Activated effector memory CD4-positive, alpha-beta T cell treated with anti-CD3 and anti-CD28 coated beads, Interleukin-2, amount 50 U/mL, for 16 hours (primary cell): ENCODE results near the gene PLS3.
"Not testable (repeated sequence)": the region's sequence is repeated elsewhere in the genome, so short reads cannot be mapped to it uniquely, and the experiment has no call there.

Experiments
- DNase-seq: peaks from one replicate; pipeline ENCODE4 v3.0.0-alpha.2; 2020

Gene PLS3, protein sequence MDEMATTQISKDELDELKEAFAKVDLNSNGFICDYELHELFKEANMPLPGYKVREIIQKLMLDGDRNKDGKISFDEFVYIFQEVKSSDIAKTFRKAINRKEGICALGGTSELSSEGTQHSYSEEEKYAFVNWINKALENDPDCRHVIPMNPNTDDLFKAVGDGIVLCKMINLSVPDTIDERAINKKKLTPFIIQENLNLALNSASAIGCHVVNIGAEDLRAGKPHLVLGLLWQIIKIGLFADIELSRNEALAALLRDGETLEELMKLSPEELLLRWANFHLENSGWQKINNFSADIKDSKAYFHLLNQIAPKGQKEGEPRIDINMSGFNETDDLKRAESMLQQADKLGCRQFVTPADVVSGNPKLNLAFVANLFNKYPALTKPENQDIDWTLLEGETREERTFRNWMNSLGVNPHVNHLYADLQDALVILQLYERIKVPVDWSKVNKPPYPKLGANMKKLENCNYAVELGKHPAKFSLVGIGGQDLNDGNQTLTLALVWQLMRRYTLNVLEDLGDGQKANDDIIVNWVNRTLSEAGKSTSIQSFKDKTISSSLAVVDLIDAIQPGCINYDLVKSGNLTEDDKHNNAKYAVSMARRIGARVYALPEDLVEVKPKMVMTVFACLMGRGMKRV

DNA sequence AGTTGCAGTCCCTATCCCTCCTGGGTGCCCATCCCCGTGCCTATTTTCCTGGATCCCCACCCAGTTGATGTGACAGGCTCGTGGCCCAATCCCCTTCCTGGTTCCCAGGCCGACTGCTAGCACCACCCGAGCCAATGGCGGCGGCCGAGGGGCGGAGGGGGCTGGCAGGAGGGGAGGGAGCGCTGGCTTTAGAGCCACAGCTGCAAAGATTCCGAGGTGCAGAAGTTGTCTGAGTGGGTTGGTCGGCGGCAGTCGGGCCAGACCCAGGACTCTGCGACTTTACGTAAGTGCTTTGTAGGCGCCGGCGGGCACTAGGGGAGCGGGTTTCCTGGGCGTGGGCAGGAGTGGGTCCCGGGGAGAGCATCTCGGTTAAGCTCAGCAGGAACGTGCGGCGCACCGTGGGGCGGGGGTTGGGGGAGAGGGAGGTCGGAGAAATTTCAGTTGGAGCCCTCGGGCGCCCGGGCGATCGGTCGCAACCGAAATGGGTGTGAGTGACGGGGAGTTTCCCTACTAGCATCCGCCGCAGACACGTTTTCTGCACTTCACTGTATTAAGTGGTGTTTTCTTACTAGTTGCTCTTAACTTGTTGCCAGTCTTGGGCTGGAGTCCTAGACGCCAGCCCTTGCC is at the start of gene PLS3:
TSS of gene PLS3 (plus strand) at position 197 of the 627 bp plus-strand sequence. CDS start 49,077 bp downstream, outside the sequence.
- no peak for DNase-seq

DNA sequence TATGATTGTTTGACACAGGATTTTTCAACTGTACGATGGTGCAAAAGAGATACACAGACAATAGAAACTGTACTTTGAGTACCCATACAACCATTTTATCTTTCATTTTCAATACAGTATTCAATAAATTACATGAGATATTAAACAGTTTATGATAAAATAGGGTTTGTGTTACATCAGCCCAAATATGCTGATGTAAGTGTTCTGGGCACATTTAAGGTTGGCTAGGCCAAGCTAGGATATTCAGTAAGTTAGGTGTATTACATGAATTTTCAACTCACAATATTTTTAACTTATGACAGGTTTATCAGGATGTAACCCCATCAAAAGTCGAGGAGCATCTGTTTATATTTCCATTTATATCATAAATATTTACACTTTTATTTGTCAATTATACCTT is 42.9 kb upstream of the PLS3 start:
- no peak for DNase-seq

DNA sequence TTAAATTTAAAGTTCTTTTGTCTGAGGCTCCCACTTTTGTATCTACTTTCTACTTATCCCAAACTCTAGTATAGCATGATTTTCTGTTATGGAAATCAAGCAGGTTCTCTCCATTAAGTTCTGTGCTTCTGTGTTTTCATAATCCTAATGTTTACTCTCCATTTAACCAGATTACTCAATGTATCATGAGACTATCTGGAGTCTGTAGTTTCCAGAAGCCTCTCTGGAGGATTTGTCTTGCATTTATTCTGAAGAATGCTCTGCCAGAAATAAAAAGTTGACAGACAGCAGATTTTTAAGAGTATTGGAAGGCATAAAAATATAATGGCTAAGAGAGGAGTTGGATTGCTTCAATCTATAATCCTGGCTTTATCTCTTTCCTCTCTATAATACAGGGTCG is 39.2 kb upstream of the PLS3 start:
- no peak for DNase-seq

DNA sequence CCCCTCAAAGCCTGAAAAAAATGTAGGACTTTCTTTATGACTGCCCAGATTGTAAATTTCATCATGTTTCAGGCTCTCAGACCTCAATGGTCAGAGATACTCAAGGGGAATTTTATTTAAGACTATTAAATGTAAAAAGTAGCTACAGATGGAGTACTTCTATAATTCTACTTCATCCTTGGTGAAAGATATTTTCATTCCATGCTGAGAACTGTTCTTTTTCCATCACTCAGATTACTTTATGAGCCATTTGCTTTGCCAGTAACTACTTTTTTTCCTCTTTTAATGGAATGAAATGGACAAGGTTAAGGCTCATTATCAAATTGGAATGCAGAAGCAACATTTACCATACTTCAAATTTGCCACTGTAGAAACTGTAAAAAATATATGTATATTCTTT is 38.0 kb upstream of the PLS3 start:
- DNase-seq: no peak

DNA sequence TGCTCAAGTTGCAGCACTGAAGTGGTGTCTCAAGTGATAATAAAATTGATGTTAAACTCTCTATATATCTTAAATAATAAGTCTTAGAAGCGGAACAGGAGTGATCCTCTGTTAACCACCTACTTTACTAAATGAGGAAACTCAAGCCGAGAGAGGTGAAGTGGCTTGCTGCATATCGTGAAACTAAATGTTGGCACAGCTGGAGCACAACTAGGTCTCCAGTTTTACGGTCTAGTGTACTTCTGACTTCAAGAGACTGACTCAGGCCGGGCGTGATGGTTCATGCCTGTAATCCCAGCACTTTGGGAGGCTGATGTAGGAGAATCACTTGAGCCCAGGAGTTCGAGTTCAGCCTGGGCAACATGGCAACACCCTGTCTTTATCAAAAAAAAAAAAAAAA is 35.5 kb upstream of the PLS3 start:
- DNase-seq: no peak

DNA sequence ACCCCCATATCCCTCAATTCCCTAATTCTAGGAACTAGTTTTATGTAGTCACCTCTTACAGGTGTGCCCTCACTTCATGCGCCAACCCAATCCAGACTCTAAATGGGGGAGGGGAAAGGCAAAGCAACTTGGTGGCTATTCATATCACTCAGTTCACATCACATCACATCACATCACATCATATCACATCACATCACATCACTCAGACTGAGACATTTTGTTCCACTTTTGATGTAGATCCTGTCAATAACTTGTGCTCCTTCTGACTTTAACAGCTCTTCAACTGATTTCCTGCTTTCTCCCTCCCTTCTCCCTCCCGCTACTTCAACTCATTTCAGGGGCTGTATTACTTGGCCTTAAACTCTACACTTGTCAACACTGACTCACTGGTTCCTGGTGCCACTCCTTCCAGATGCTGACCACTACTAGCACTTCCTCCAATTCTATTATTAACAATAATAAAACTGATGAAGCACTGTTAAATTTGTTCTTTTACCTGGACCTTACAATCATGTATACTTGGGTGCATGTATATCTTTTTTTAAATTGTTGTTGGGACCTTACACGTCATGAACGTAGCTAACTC is 29.1 kb upstream of the PLS3 start:
- DNase-seq: no peak

DNA sequence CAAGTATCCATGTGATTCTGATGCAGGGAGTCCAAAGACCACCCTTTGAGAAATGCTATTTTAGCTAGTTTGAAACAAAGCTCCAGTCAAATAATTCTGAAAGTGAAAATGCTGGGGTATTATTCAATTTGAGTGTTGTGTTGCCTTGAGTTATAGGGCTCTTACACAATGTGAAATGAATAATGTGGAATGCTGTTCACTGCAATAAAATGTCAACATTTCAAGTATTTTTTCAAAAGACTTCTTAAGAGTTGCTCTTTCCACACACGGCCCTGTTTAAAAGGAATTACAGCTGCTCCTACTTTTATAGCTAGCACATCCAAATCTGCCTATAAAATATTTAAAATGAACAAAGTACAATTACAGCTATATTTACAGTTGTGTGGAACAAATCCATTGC is 27.5 kb upstream of the PLS3 start:
- no peak for DNase-seq

DNA sequence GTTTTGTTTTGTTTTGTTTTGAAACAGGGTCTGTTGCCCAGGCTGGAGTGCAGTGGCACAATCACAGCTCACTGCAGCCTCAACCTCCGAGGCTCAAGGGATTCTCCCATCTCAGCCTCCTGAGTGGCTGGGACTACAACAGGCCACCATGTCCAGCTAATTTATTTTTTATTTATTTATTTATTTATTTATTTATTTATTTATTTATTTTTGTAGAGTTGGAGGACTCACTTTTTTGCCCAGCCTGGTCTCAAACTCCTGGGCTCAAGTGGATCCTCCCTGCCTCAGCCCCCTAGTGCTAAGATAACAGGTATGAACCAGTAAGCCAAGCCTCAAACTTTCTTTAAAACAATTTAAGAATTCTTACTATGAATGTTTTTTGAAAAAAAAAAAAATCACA is 26.6 kb upstream of the PLS3 start:
- no peak for DNase-seq

DNA sequence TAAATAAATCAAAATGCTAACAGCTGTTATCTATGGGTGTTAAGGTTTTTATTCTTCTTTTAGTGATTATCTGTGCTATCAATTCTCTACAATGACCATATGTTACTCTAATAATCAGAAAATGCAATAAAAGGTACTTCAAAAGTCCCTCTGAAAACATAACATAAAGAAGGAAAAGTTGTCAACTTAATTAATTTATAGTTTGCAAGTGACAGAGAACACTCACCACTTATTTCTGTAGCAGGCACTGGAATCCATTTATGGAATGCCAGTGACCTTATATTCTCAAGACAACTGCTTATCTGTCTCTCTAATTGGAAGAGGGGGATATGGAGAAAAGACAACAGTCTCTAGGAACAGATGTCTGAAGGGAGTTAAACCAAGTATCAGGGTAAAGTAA is 25.6 kb upstream of the PLS3 start:
- DNase-seq: no peak

DNA sequence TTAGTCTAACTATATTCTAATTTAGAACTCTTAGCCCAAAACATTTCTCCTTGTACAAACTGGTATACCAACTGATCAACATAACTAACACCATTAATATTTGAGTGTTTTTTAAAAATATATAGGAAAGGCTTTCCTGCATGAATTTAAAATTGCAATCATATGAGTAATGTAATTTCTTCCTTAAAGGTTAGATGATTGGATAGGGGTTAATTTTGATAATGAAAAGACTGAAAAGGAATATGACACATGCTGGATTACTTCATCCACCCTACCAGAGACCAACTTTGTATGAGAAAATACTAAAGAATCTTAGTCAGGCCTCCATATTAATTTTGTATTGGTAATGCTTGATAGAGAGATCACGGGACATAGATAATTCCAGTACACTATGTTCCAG is 25.1 kb upstream of the PLS3 start:
- no peak for DNase-seq

DNA sequence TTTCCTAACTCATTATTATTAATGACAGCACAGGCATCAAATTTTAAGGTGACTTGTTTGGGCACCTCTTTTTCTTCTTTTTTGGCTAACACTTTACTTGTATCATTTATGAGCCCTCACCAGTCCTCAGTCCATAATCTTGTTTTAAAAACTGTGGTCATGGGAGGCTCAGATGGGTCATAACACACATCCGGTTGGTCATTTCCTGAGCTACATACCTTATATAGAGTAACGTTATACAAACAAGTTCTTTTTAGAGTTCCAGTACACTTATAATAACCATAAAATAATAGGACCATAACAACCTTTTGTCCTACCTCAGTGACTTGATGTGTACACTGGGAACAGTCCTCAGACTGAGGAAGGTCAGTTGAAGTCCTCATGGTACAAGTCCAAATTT is 21.1 kb upstream of the PLS3 start:
- no peak for DNase-seq

DNA sequence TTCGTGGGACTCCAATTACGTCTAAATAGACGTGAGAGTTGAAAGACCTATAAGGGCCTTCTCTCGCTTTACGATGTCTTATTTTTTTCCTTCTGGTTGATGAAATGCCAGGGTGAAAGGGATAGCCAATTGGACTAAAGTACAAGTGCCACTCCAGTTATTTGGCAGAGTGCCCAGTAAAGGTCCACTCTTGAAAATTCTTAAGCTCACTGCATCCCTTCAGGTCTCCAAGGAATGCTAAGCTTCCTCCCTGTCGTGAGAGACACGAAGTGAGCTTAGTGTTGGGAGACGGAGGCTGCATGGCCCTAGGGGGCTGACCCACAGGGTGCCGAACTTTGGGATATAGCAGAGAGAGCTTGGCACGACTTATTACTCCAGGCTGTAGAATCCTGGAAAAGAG is 19.9 kb upstream of the PLS3 start:
- DNase-seq: not testable (repeated sequence)

DNA sequence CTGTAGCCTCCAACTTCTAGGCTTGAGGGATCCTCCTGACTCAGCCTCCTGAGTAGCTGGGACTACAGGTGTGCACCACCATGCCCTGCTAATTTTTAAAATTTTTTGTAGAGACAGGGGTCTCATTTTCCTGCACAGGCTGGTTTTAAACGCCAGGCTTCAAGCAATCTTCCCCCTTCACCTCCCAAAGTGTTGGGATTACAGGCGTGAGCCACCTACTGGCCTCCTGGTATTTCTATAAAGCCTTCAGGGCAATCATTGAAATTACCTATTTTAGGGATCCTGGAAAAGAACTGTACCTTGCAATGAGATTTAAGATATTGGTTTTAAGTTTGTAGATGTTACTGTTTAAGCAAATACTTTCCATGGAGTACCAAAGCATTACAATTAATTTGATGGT is 13.5 kb upstream of the PLS3 start:
- no peak for DNase-seq

DNA sequence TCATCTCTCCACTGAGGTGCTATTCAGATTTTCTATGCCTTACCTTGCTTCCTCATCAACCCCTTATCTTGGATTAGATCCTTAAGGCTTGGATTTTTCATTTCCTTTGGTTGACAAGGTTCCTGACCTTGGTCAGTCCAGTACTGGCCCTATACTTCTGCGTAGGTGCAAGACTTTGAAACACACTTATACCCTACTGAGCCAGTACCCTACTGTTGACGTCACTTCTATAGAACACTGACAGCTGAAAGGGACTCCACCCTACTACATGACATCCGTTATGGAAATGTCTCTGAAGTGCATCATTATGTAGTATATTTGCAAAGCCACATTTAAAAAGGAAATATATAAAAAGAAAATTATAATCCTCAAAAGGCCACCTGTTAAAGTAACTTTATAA is 12.0 kb upstream of the PLS3 start:
- DNase-seq: no peak

DNA sequence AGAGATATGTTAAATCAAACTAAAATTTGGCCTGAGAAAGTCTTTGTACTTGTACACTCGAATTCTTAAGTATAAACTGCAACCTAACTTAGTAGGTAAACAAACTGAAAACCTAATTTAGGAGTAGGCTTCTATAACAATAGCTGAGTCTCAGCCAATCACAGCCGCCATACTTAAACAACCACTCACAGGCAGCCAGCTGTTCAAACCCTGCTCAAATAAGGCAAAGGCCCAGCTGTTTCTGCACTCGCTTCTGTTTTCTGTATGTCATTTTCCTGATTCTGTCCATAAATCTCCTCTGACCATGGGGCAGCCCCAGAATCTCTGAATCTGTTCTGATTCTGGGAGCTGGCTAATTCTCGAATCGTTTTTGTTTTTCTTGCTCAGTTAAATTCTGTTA is 7.8 kb upstream of the PLS3 start:
- no peak for DNase-seq

DNA sequence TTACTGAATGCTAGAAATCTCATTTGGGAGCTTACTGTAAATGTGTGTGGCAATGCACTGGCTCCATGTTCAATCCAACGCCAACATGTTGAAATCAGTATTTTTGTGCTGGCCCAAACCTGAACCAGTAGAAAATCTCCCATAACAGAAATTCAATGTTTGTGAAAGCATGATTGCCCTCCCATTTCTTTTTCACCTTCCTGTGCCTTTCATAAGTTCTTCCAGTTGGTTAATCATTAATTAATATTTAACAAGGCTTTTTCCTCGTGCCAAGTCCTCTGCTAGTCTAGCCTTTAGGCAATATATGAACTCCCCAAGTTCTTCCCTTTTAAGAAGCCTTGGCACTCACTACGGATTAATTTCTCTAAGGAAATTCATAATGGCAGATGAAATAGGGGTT is 1.3 kb upstream of the PLS3 start:
- DNase-seq: no peak

DNA sequence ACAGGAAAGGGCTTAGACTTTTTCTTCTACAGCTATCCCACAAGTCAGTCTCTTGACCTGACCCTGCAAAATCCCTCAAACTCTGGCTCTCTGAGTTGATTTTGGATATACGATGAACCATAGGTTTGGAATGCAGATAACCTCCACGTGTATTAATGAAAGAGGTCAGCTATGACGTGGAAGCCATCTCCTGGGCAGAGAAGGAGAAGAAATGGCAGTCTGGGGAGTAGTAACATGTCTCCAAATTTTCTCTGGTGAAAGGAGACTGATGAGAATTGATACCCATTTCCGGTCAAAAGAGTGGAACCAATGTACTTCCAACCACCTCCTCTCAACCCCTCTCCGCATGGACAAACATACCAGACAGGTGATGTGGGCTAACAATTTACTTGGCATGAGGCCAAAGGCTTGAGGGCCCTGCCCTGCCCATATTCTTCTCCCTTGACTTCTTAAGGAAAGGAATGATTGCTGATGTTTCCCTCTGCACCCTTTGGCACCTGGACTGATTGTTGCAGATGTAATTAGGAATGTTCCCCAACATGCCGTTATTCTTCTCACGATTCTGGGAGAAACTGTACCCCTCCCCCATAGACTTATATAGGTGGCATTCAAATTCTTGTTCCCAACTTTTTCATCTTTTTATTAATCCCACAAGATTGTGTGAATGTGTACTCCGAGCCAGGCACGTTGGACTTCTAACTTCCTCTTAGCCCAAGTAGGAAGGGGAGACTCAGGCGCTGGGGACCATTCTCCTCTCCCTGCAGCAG is 580 bp upstream of the PLS3 start:
- DNase-seq: no peak

DNA sequence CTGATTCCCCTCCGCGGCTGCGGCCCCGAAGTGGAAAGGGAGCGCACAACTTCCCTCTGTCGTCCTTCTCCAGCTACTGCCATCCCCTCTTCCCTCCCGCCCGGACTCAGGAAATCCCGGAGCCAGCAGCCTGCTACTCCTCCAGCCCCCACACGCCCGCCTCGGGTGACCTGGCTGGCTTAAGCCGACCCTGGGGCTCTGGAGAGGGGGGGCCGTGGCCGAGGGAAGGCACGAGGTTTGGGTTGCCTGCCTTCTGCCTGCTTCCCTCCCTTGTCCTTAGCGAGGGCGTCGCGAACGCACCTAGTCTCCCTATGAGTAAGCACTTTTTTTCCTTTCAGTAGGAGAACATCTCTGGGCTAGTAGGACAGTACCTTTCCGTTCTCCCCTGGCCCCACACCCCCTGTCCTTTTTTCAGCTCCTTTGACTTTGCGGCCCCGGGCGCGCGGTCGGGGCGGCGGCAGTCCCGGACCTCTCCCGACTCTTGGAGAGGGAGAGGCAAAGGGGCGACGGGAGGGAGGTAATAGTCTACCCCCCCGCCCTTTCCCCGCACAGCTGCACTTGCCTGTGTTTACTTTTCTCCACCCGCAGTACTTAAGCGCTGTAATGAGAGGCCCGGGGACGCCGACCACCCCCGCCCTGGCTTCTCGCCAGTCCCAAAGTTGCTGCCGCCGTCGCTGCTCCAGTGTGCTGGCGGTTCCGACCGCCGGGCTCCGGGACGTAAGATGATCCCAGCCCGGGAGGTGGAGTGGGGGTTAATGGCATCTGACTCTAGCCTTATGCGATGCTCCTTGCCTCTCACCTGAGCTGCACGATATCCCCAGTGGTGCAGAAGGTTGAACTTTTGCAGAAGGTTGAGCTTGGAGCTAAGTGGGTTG is 868 bp downstream of the PLS3 start:
- peak; percentile 54 for DNase-seq

DNA sequence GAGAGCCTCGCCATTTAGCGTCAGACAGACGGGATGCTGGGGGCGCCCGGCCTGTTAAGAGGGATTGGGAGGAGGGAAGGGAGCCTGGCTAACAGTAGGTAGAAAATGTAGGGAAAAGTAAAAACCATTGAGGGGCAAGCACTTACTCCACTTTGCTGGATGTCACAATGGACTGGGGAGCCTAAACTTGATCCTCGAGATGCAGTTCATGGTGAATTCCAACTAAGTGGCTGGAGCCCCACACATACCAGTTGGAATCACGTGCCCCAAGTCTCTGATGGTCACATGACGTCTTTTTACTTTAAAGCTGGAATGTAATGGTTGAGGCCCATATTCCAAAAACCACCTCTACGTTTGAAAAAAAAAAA is 1.5 kb downstream of the PLS3 start:
- DNase-seq: no peak

DNA sequence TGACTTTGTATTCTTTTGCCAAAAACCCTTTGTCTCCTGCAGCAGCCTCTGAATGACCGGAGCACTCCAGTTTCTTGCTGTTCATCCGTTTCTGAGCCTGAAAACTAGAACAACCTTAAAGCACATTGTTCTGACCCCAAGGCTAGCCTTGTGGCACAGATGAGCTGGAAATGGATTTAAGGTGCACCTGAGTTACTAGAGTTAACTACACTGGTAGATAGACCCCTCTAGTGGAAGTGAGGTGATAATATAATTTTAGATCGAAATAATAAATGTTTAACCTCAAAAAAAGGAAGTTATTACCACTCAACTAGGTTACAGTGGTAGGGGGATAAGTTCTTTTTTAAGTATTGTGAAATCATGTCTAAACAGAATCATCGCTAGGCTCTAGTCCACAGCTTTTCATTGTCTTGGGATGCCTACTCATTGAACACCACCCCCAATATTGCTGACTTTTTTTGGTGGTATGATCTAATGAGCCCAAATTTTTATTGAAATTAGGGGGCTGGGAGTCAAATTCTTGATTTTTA is 2.7 kb downstream of the PLS3 start:
- DNase-seq: no peak

DNA sequence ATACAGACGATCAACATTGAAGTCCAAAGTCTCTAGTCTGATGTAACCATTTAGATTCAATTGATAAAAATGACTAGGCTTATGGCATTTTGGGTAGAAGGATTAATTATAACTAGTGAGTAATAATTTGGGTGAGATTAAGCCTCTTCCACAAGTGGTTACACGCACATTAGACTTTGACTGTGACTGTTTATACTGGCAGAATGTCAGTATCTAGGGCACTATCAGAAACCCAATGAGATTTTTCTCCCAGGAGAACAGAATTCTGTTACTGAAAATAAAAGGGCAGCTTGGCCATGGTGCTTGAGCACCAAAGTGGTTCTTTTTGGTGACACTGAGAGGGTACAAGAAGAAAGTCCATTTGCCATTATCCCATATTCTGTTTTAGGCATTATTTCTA is 3.3 kb downstream of the PLS3 start:
- DNase-seq: no peak

DNA sequence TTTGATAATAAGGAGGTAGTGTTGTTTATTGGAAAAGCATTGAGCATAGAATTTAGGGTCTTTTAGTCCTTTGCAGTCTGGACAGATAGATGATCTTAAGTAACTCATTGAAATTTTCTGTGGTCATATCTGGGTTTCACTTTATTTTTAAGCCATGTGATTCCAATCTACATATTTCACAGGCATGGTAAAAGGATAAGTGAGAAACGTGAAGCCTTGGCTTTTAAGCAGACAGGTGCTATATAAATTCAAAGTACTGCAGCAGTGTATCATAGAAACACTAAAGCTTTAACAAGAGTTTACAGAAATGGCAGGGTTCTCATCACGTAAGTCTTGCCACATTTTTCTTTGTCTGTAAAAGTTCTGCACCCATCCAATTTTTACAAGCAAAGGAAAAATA is 4.9 kb downstream of the PLS3 start:
- DNase-seq: no peak
